ENCODE results near the gene CDK5RAP1.

CDK5RAP1 gene

DNA sequence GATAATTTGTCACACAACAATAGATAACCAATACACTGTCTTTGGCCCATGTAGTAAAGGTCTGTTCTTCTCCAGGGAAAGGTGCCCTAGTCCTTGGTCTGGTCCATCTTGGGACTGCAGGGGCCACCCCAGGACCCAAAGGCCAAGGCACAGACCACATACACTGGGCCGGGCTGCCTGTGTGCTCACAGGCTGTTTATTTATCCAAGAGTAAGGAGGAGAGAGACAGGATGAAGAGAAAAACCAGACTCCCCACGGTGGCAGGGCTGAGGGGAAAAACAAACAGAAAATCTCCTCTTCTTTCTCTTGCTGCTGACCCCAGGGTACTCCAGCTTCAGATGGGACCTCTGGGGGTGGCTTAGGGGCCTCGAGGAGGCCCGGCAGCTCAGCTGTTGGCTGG is 6.5 kb upstream of the CDK5RAP1 start:
- no peak overlapping the region for H3K4me3 ChIP-seq (ENCODE audit: low read length)
- no peak for DNase-seq (ENCODE audit: low read depth)
- TF ChIP-seq, protein P1, sequence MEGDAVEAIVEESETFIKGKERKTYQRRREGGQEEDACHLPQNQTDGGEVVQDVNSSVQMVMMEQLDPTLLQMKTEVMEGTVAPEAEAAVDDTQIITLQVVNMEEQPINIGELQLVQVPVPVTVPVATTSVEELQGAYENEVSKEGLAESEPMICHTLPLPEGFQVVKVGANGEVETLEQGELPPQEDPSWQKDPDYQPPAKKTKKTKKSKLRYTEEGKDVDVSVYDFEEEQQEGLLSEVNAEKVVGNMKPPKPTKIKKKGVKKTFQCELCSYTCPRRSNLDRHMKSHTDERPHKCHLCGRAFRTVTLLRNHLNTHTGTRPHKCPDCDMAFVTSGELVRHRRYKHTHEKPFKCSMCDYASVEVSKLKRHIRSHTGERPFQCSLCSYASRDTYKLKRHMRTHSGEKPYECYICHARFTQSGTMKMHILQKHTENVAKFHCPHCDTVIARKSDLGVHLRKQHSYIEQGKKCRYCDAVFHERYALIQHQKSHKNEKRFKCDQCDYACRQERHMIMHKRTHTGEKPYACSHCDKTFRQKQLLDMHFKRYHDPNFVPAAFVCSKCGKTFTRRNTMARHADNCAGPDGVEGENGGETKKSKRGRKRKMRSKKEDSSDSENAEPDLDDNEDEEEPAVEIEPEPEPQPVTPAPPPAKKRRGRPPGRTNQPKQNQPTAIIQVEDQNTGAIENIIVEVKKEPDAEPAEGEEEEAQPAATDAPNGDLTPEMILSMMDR (conservative IDR thresholded peaks at IDR 0.05; ENCODE audit: low read depth, low read length) = no peak

- DNase-seq (ENCODE audit: low read depth) = no peak
- H3K4me3 ChIP-seq (ENCODE audit: low read length) = no peak overlapping the region
- TF ChIP-seq, protein P1 (conservative IDR thresholded peaks at IDR 0.05; ENCODE audit: low read depth, low read length) = no peak
These were observed 5.9 kb upstream of the CDK5RAP1 start for GRCh38 chr20:33407251-33407650.

DNA sequence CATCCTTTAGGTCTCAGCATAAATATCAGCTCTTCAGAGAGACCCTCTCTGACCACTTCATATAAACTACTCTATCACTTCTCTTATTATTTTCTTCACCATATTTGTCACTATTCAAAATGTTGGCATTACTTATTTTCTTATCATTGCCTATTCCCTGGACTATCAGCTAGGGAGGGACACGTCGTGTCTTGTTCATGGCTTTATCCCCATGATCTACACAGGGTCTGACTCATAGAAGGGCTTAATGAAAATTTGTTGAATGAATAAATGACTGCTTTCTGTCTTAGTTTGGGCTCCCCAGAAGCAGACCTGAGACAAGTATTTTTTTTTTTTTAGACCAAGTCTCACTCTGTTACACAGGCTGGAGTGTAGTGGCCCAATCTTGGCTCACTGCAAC is 3.0 kb upstream of the CDK5RAP1 start:
- DNase-seq (ENCODE audit: low read depth) = no peak
- no peak overlapping the region for H3K4me3 ChIP-seq (ENCODE audit: low read length)
- TF ChIP-seq, protein P1 (conservative IDR thresholded peaks at IDR 0.05; ENCODE audit: low read depth, low read length) = no peak

DNA sequence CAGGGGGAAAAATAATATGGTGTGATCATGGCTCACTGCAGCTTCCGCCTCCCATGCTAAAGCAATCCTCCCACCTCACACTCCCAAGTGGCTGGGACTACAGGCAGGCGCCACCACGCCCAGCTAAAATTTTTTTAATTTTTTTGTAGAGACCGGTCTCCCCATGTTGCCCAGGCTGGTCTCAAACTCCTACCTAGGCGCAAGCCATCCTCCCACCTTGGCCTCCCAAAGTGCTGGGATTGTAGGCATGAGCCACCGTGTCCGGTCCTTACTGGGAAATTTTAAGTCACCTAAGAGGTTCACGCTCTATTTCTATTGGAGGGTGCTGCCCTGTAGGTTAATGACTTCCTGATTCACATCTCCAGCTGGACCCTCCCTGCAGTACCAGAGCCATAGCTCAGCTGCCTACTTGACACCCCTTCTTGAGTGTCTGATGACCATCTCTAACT is 626 bp upstream of the CDK5RAP1 start:
- TF ChIP-seq, protein P1 (conservative IDR thresholded peaks at IDR 0.05; ENCODE audit: low read depth, low read length) = no peak
- DNase-seq (ENCODE audit: low read depth) = no peak
- peak overlapping the region; percentile 84 for H3K4me3 ChIP-seq (ENCODE audit: low read length)

GRCh38 chr20:33400812-33401183 is 521 bp downstream of the CDK5RAP1 start:
- H3K4me3 ChIP-seq (ENCODE audit: low read length) = peak overlapping the region; percentile 84
- DNase-seq (ENCODE audit: low read depth) = no peak
- TF ChIP-seq, protein P1 (conservative IDR thresholded peaks at IDR 0.05; ENCODE audit: low read depth, low read length) = peak; percentile 34

- H3K4me3 ChIP-seq (ENCODE audit: low read length) = peak overlapping the region; percentile 84
- no peak for DNase-seq (ENCODE audit: low read depth)
- TF ChIP-seq, protein P1 (conservative IDR thresholded peaks at IDR 0.05; ENCODE audit: low read depth, low read length) = no peak
These were observed 1.4 kb downstream of the CDK5RAP1 start for GRCh38 chr20:33399924-33400323.

DNA sequence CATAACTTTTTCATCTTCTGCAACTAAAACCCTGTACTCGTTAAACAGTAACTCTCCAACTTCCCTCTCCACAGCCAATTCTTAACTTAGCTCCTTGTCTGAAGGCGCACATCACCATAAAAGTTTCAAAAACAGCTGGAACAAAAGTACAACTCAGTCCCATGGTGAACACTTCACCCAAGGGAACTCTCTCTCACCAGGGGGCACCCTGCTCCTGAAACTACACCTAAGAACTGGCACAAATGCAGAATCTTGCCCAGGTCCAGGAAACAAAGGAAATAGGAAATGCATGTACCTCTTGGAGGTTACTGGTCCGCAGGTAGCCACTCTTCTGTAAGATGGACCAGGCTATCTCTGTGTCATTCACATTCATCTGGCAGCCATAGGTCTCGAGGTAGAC is 6.6 kb downstream of the CDK5RAP1 start:
- H3K4me3 ChIP-seq (ENCODE audit: low read length) = no peak overlapping the region
- TF ChIP-seq, protein P1 (conservative IDR thresholded peaks at IDR 0.05; ENCODE audit: low read depth, low read length) = peak; percentile 36
- no peak for DNase-seq (ENCODE audit: low read depth)
